GM19099 (cell line): Measurements from ENCODE around the gene IGSF5.
"Not testable (repeated sequence)": the region's sequence is repeated elsewhere in the genome, so short reads cannot be mapped to it uniquely, and the experiment has no call there.

Experiments
- POLR2A ChIP-seq: IDR thresholded peaks from 3 replicates; pipeline ENCODE4 v1.6.1; 2011; ENCODE audit warnings: low read depth; ENCODE audit not compliant: insufficient read length; ENCODE audit errors: extremely low read depth

The IGSF5 gene

DNA sequence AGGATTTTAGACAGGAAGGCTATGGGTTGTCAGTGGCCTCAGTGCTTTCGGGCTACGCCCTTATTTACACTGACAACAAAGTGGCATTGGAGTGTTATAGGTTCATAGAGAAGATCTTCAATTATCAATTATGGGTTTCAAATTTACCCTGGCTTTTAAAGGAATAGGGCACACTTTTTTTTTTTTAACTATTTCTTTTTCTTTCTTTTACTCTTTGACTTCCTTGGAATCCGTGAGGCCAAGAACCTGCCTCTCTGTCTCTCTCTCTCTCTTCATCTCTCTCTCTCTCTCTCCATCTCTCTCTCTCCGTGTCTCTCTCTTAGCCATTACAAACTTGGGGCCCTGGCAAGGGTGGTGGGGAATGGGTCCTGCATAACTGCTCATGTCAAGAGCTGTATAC is at the start of gene IGSF5:
TSS of gene IGSF5 (plus strand) at position 301 of the 400 bp plus-strand sequence. CDS start 327 bp downstream, outside the sequence.
- not testable (repeated sequence) for TF ChIP-seq POLR2A

DNA sequence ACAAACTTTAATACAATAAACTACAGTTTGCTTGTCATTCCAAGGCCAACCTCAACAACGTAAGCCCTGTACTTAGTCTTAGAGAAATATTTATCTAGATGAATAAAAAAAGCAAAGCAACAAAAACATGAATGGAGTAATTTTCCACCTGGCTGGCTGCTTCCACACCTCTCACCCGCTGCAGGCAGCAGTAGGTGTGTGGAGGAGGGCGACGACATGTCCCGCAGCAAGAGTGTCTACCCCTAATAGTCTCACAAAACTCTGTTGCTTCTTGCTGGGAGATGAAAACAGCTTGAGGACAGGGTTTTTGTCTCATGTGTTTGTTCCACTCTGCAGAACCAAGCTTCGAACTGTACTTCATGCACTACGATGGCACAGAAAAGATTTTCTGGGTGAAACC is 48.8 kb upstream of the IGSF5 start:
- TF ChIP-seq POLR2A: no peak

DNA sequence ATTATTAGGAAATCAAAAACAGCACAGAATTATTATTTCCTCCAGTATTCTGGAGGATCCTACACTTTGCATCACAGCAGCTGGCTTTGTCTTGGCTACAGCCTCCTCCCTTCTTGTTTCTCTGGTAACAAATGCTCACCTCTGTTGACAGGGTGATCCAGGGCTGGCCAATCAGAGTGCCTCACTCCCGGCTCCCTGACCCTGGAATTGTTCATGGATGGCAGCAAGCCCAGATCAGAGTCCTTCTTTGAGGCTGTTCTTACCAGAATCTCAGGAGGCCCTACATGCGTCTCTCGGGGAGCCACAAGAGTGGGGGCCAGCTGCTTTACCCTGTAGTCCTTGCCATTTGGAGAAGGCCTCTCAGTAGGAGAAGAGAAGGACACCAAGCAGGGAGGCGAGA is 48.4 kb upstream of the IGSF5 start:
- no peak for TF ChIP-seq POLR2A

DNA sequence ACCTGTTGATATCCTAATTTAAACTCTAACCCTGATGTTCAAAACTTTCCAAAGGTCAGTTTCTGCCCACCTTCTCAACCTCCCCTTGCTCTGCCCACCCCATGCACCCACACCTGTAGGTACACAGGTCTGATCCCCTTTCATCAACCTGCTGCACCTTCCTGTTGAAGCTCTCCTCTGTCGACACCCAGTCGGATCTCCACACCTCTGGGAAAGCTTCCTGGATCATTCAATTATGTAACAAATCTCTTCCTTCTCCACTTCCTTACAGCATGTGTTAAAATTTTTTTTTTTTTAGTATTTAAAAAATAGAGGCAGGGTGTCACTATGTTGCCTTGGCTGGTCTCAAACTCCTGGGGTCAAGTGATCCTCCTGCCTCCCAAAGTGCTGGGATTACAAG is 44.7 kb upstream of the IGSF5 start:
- TF ChIP-seq POLR2A: no peak

DNA sequence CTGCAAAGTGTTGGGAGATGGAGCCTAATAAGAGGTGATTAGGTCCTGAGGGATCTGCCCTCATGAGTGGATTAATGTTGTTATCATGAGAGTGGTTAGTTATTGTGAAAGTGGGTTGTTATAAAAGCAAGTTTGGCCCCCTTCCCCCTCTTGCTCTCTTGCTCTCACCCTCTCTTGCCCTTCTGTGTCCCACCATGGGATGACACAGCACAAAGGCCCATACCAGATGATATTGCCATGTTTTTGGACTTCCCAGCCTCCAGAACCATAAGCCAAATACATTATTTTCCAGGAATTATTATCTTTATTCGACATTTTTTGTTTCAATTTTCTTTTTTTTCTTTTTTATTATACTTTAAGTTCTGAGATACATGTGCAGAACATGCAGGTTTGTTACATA is 41.4 kb upstream of the IGSF5 start:
- no peak for TF ChIP-seq POLR2A

DNA sequence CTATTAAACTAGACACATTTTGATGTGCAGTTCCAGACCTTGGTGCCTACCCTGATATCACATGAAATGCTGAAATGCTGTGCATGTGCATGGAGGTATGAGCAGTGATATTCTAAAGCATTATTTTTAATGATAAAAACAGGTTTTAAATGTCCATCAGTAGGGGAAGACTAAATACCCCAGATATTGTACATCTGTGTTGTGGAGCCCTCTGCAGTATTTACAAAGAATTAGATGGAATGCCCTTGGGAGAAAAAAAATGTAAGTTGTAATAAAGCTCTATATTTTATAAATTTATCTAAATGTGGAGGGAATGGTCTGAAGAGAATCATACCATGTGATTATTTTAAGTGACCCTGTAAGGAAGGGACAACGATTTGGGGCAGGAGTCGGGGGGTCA is 39.1 kb upstream of the IGSF5 start:
- TF ChIP-seq POLR2A: no peak

DNA sequence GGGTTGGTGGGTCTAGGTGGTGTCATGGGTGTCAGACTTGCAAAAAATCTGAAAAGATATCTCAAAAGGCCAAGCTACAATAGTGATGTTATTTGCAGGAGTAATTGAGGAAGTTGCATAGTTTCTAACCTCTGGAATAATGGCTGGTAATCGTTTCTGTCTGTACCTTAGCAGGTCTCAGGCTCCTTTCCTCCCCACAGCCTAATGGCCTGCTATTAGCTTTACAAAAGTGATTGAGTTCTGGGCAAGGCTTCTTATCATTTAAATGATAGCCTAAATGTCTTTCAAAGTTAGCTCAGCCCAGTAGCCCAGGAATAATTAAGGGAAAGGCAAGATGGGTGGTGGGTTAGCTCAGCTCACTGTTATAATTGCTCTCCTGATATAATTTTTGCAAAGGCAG is 37.7 kb upstream of the IGSF5 start:
- TF ChIP-seq POLR2A: no peak

DNA sequence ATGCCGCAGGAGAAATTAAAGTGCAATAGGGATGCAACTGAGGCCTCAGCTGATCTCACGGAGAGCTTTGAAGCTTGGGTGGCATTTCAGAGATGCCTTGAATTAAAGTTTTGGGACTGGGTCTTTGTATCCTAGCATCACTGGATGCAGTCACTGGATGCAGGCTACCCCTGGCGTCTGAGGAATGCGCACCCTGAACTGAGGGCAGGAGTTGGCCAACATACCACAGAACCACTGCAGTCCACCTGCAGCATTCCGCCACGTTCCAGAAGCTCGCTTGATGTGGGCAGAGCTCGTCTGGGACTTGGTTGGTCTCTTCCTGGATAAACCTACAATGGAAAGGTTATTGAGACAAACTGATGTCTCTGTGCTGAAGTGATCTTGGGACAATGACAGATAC is 34.1 kb upstream of the IGSF5 start:
- TF ChIP-seq POLR2A: no peak

DNA sequence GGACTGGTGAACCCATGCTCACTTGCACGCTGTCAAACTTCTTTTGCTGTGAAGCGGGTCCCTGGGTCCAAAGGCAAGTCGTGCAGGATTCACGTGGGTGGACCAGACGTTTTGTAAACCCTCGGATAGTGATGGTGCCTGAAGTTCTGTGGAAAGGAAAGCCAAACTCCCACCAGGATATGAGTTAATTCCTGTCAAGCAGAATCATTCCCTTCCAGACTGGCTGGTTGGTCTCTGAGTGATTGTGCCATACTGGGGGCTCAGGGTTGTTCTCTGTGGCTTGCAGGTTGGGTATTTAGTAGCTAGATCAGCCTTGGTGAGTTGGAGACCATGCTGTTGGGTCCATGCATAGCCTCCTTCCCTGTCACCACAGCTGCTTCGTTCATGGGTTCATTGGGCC is 32.7 kb upstream of the IGSF5 start:
- no peak for TF ChIP-seq POLR2A

DNA sequence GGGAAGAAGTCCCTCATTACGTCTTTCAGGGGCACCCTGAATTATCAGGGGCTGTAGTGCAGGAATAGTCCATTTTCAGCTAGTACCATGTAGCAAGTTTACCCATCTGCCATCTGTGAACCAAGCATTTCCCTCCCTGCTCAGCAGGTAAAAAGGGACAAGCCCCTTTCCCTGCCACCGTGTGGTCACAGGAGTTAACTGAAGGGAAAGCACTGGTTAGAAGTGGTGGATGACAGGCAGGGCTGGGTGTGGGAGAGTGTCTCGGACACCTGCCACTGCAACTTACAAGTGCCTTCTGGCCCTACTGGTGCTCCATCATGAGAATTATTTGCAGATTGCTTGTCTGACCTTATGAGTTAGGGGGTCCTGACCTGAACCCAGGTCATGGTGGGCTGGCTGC is 32.0 kb upstream of the IGSF5 start:
- TF ChIP-seq POLR2A: no peak

DNA sequence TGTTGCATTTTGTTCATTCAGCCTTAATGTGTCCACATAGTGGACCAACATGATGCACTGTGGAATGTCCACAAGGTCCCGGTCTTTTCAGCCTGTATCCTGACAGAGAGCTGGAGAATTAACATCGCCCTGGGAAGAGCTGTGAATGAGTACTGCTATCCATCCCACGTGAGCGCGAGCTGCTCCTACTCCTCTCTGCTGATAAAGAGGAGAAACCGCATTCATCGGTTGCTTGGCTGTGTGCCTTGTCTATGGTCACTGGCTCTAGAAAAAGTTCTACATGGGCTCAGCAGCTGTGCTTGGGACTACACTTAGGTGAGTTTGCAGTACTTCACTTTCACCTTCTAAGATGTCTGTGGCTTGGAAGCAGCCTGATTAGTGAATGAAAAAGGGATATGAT is 31.1 kb upstream of the IGSF5 start:
- TF ChIP-seq POLR2A: no peak

DNA sequence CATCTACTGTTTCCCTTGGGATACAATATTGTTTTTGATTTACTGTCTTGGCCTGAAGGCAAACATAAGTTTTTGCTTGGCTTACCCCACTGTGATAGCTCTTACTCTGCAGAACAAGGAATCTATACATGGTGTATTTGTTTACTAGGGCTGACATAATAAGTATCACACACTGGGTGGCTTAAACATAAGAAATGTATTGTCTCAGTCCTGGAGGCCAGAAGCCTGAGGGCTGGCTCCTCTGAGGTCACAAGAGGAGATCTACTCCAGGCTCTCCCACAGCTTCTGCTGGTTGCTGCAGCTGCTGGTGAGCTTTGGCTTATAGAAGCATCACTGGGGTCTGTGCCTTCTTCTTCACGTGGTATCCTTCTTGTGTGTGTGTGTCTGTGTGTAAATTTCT is 30.7 kb upstream of the IGSF5 start:
- TF ChIP-seq POLR2A: no peak

DNA sequence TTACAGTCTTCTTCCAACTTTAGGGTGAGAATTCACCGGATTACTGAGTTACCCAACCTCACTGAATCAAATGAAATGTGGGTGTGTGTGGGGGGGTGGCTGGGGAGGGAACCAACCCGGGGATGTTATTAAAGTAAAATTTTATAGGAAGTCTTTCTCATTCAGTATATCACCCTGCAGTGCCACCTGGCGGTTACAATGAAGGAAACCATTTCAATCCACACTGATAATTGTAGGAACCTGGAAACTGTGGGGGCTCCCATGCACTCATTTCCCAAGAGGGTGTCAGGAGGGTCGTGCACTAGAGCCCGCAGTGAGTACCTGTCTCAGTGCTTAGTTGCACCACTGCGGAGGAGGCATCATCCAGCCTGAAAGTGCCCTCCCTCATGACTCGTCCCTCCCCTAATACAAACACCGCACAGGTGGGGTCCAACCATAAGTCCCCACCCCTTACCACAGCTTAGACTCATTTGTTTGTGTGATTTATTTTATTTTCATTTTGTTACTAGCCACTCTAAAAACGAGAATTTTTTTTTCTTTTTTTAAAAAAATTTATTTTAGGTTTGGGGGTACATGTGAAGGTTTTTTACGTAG is 29.1 kb upstream of the IGSF5 start:
- no peak for TF ChIP-seq POLR2A

DNA sequence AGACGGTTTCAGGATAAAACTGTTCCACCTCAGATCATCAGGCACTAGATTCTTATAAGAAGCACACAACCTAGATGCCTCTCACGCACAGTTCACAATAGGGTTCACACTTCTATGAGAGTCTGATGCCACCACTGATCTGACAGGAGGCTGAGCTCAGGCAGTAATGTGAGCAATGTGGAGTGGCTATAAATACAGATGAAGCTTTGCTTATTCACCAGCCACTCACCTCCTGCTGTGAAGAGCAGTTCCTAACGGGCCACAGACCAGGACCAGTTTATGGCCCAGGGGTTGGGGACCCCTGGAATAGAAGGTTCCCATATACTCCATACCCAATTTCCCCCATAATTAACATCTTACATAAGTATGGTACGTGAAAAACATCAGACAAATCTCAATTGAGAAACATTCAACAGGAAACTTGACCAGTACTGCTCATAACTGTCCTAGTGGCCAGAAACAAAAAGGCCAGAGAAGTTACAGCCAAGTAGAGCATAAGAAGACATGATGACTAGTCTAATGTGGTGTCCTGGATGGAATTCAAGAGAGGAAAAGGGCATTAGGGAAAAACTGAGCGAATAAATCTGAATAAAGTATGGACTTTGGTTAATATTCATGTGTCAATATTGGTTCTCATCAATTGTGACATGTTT is 24.7 kb upstream of the IGSF5 start:
- no peak for TF ChIP-seq POLR2A

DNA sequence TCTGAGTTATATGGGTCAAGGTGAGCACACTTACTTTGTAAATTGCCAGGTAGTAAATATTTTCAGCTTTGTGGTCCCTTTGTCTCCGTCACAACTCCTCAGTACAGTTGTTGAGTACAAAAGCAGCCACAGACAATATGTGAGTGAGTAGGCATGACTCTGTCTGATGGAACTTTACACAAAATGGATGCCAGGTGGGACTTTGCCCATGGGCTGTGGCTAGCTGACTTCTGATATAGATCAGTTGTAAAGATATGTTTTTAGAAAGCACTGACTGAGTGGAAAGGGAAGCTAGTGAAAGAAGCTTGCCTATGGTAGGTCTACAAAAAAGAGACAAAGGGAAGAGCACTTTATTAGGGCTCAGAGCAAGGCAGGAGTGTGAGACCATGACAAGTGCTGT is 23.1 kb upstream of the IGSF5 start:
- no peak for TF ChIP-seq POLR2A

DNA sequence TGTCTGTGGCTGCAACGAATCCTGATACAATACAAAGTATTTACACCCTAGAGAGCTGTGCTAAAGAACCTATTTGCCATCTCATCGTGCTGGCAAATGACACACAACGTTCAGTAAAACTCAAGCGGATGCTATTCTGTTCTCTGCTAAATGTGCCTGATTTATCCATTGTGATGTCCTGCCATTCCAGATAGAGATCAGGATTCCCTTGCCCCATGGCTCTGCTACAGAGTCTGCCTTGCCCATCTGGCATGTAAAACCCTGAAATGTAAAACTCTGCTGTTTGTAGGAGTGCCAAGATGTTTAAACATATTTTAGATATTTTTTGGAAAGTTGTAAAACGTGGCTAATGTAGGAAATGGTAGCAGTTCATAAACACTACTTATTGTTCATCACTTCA is 20.0 kb upstream of the IGSF5 start:
- no peak for TF ChIP-seq POLR2A

DNA sequence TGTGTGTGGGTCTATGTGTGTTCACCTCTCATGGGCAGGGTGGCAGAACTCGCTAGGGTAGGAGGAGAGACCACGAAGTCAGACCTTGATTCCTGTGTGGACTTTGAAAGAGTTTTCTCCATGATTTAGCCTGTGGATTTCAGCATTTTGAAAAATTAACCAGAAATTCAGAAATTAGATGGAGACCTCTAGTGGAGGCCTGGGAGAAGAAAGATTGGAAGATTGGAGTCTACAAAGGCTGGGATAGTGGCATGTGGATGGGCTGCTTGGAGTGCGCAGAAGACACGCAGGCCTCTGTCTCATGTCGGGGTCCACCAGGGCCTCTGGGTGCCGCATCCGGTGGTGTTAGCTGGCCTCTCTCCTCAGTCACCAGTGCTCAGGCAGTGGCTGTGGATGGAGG is 18.9 kb upstream of the IGSF5 start:
- TF ChIP-seq POLR2A: no peak
